Right renal pelvis (tissue), 4 donors: ENCODE results near the gene TBX2. TPM values are rescaled to one million over a fixed set of nuclear protein-coding genes. Genes with fewer than 3 reads are reported as not detected.
"Not testable (repeated sequence)": the region's sequence is repeated elsewhere in the genome, so short reads cannot be mapped to it uniquely, and the experiment has no call there.

Experiments
- DNase-seq, 4 donors: peaks; one replicate each; pipeline ENCODE4 v3.0.0-alpha.2; 2013; ENCODE audit warnings: low read depth in 4 of 4, low spot score in 3 of 4, missing footprints in 1 of 4
- polyA plus RNA-seq, 4 donors: library from polyadenylated mRNA; unstranded; fragments of 120-200 nt; gene quantifications; one replicate each; pipeline ENCODE4 v1.2.1, GENCODE V29; 2013; ENCODE audit not compliant: insufficient read length in 4 of 4

TBX2 gene
- polyA plus RNA-seq, result 10 to 100 TPM; 61.1 to 97.6 (median 72.4) TPM

DNA sequence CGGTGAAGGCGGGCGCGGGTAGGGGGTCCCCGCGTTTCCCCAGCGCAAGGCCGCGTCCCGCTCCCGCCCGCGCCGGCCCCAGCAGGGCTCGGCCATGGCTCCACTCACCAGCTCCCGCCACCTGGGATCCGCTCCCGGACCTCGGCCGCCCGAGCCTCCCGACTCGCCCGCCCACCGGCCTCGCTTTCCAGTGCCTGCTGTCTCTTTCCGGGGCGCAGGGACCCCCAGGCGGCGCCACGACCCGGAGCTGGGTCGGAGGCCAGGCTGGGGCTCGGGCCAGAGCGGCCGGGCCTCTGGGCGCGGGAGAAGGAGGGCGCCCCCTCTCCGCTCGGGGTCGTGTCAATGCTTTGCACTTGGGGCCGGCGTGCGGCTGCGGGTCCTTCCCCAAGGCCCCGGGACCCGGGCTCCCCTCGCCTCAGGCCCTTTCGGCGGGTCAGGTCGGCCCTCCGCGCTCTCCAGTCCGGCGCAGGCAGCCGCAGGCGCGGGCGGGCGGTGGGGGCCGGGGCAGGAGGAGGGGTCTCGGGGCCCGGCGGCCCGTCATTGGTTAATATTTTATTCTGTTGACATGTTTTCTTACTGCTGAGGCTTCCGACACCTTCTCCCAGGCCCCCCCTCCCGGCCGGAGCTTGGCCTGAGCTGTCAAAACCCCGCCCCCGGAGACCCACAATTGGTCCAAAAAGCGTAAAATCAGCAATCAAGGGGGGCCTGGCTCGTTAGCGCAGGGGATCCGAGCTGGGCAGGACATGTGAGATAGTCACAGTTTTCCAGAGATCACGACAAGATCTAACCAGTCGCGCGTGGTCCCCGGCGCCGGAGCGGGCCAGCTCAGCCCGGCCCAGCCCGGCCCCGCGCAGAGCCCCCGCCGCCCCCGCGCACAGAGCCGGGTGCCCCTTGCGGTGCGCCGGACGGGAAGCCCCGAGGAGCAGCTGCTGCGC is at the start of gene TBX2:
Gene TBX2, plus strand, starts transcription at position 713 of the 935 bp plus-strand sequence. CDS start 334 bp downstream, outside the sequence.
- DNase-seq, result peak in 3 of 4 donors; percentile 82 to 90 (median 90)

GRCh38 chr17:61351745-61352407 is 47.8 kb upstream of the TBX2 start:
- no peak for DNase-seq

- DNase-seq, result no peak
These were observed 47.3 kb upstream of the TBX2 start for GRCh38 chr17:61352408-61352770.

DNA sequence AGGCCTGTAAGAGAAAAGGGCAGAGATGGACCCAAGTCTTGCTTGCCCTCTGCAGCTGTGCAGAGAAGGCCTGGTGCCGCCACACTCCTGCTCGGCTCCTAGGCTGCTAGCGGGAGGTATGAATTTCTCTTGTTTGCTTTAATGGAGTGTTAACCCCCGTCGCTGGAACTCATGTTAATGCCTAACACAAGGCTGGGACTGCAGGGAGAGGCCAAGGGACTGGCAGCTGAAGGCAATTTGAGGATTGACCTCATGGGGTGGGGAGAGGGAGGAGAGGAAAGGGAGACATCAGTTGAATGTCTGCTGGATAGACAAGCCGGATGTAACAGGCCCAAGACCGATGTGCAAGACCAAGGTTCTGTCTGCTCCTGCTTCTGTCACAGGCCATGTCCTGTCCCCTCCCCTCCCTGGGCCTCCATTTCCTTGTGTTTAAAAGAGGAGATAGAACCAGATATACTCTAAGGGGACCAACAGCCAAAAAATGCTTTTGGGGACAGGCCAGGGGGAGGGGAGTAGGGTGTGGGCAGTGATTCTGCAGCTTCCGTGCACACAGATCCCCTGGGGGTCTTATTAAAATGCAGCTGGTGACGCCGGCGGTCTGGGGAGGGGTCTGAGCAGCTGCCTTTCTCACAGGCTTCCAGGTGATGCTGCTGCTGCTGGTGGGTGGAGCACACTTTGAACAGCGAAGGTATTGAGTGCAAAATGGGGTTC is 46.7 kb upstream of the TBX2 start:
- no peak for DNase-seq

GRCh38 chr17:61353615-61354014 is 46.0 kb upstream of the TBX2 start:
- no peak for DNase-seq

DNA sequence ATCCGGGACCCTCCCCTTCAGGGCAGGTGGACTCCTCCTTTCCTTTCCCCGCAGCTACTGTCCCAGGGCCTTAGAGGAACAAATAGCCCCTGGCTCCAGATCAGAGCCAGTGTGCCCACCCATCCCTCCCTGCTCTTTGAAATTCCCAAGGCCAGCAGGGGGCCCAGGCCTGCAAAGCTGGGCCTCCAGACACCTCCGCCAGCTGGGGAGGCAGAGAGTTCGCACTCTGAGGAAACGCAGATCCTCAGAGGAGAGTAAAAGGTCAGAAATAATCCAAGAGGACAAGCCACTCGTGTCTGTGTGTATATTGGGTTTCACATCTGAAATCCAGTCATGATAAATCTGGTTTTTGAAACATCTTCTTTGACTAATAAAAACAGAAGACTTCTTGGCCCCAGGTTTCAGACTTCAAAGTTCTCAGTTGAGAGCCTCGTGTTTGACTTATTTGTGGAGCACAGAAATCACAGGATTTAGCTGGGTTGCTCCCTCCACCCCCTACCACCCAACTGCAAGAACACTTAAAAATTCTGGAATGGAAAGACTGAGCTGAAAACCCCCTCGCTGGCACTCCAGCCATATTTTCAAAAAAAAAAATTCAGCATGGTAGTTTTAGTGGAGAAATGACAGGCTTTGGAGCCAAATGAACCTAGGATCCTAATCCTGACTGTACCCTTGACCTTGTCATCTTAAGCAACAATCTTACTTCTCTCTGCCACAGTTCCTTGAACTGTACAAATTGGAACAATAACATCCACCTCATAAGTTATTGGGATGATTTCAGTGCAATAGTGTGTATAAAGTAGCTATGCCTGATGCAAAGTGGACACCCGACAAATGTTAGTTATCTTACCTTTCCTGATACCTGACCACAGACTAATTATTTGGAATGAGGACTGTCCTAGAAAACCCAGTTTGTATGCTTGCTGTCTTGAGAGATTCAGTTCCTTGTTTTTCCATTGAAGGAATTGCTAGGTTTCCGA is 44.5 kb upstream of the TBX2 start:
- DNase-seq, result no peak

DNA sequence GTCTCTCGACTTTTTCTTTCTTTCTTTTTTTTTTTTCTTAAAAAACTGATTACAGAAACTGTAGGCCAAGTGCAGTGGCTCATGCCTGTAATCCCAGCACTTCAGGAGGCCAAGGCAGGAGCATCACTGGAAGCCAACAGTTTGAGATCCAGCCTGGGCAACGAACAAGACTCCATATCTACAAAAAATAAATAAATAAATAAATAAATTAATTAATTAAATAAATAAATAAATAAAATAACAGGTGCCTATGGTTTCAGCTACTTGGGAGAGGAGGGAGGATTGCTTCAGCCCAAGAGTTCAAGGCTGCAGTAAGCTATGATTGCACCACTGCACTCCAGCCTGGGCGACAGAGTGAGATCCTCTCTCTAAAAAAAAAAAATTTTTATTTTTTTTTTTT is 42.6 kb upstream of the TBX2 start:
- not testable (repeated sequence) for DNase-seq

DNA sequence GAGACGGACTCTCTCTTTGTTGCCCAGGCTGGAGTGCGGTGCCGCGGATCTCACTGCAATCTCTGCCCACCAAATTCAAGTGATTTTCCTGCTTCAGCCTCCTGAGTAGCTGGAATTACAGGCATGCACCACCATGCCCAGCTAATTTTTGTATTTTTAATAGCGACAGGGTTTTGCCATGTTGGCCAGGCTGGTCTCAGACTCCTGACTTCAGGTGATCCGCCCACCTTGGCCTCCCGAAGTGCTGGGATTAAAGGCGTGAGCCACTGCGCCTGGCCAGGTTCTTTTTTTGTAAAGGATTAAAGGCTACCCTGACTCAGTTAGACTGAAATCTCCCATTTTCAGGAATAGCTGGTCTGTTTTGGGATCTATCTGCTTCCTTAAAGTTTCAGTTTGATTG is 40.1 kb upstream of the TBX2 start:
- DNase-seq, result not testable (repeated sequence)

- DNase-seq, result no peak
These were observed 39.2 kb upstream of the TBX2 start for GRCh38 chr17:61360318-61360943.

GRCh38 chr17:61361084-61361483 is 38.6 kb upstream of the TBX2 start:
- no peak for DNase-seq

- DNase-seq, result no peak
These were observed 37.2 kb upstream of the TBX2 start for GRCh38 chr17:61362396-61362795.

- no peak for DNase-seq
These were observed 36.6 kb upstream of the TBX2 start for GRCh38 chr17:61362852-61363600.

DNA sequence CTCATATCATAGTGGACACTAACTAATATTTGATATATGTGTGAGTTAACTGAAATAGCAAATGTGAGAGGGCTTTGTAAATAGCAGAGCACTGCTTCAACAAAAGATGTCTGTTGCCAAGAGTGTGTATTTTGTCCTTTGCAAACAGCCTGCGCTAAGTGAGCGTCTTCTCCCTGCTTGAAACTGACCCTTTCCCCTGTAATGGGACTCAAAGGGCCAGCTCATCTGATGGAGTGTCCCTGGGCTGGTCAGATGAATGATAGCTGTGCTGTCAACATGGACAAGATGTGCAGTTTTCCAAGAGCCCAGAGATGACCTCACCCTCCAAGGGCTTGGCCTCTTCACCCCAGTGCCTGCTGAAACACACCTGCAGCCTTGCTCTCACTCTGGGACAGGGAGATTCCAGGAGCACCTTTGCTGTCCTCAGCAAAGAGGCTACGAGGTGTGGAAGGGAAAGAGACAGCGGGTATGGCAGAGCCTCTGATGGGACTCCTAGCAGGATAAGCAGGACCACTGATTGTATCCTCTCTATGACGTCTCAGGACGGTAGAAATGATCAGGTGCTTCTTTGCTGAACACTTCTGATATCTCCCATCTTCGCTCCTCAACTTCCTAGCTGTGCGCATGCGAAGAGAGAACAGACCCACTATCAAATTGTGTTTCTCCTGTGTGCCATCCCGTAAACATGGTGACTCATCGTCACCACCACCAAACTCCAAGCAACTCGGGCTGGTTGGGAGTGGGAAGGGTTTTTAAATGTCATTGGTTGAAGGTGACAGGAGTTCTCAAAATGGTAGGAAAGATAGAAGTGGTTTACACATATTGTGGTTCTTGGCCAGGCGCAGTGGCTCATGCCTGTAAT is 35.8 kb upstream of the TBX2 start:
- no peak for DNase-seq

DNA sequence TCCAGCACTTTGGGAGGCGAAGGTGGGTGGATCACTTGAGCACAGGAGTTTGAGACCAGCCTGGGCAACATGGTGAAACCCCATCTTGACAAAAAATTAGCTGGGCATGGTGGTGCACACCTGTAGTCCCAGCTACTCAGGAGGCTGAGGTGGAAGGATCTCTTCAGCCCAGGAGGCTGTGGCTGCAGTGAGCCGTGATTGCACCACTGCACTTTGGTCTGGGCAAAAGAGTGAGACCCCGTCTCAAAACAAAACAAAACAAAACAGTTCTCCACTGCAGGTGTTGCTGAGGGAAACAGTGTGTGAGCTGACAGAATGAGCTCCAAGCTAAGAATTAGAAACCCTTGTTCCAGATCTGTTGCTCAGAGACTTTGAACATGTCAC is 35.2 kb upstream of the TBX2 start:
- DNase-seq, result no peak

- no peak for DNase-seq
These were observed 33.4 kb upstream of the TBX2 start for GRCh38 chr17:61366076-61366714.

- DNase-seq, result no peak
These were observed 32.8 kb upstream of the TBX2 start for GRCh38 chr17:61366715-61367413.
